ENCODE measurements around the gene CHAF1B.

CHAF1B gene

GRCh38 chr21:36419241-36419640, 34.0 kb downstream of the CHAF1B start:
- no peak for TF ChIP-seq CTCF (conservative IDR thresholded peaks at IDR 0.05; ENCODE audit: low read depth, low read length)
- DNase-seq (ENCODE audit: low read depth), result no peak

GRCh38 chr21:36419996-36420395, 34.8 kb downstream of the CHAF1B start:
- peak; percentile 89 for TF ChIP-seq CTCF (conservative IDR thresholded peaks at IDR 0.05; ENCODE audit: low read depth, low read length)
- no peak overlapping the region for H3K4me3 ChIP-seq (ENCODE audit: low read depth, low read length)
- DNase-seq (ENCODE audit: low read depth), result peak; percentile 96

More at GRCh38 chr21:36419241-36419640, 34.0 kb downstream of the CHAF1B start:
- no peak overlapping the region for H3K4me3 ChIP-seq (ENCODE audit: low read depth, low read length)

- H3K4me3 ChIP-seq (ENCODE audit: low read depth, low read length), result no peak overlapping the region
- TF ChIP-seq CTCF (conservative IDR thresholded peaks at IDR 0.05; ENCODE audit: low read depth, low read length), result no peak
- DNase-seq (ENCODE audit: low read depth), result no peak
Measured at GRCh38 chr21:36420571-36421339, 35.6 kb downstream of the CHAF1B start.

- peak; percentile 86 for TF ChIP-seq CTCF (conservative IDR thresholded peaks at IDR 0.05; ENCODE audit: low read depth, low read length)
- DNase-seq (ENCODE audit: low read depth), result peak; percentile 74
- no peak overlapping the region for H3K4me3 ChIP-seq (ENCODE audit: low read depth, low read length)
Measured at GRCh38 chr21:36422279-36423098, 37.3 kb downstream of the CHAF1B start.

- no peak overlapping the region for H3K4me3 ChIP-seq (ENCODE audit: low read depth, low read length)
- no peak for DNase-seq (ENCODE audit: low read depth)
- no peak for TF ChIP-seq CTCF (conservative IDR thresholded peaks at IDR 0.05; ENCODE audit: low read depth, low read length)
Measured at GRCh38 chr21:36423771-36424433, 38.7 kb downstream of the CHAF1B start.

- no peak for DNase-seq (ENCODE audit: low read depth)
- no peak for TF ChIP-seq CTCF (conservative IDR thresholded peaks at IDR 0.05; ENCODE audit: low read depth, low read length)
- H3K4me3 ChIP-seq (ENCODE audit: low read depth, low read length), result no peak overlapping the region
Measured at GRCh38 chr21:36424592-36424991, 39.4 kb downstream of the CHAF1B start.
